ENCODE data around the gene ATP5ME. TPM values are rescaled to one million over a fixed set of nuclear protein-coding genes. Genes with fewer than 3 reads are reported as not detected.
"Not testable (repeated sequence)": the region's sequence is repeated elsewhere in the genome, so short reads cannot be mapped to it uniquely, and the experiment has no call there.

Gene ATP5ME
- total RNA-seq, 2 experiments from 2014 or later: 260 to 261 TPM

DNA sequence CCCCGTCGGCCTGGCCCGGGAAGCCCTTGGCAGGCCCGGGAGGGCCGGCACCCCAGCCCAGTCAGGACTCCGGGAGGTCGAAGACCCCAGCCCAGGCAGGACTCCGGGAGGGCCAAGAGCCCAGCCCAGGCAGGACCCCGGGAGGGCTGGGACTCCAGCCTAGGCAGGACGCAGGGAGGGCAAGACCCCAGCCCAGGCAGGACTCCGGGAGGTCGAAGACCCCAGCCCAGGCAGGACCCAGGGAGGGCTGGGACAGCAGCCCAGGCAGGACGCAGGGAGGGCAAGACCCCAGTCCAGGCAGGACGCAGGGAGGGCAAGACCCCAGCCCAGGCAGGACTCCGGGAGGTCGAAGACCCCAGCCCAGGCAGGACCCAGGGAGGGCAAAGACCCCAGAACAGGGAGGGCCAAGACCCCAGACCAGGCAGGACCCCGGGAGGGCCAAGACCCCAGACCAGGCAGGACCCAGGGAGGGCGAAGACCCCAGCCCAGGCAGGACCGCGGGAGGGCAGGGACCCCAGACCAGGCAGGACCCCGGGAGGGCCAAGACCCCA is 32.1 kb upstream of the ATP5ME start:
- POLR2A ChIA-PET, CTCF ChIA-PET: not testable (repeated sequence)

- CTCF ChIA-PET: interaction anchor here (0.6 kb wide), 1 partner anchor 496 kb away, joined by 3 read pairs; no protein-coding TSS in a partner anchor
- POLR2A ChIA-PET: no interaction called here
These were observed 31.4 kb upstream of the ATP5ME start, which contains the start of gene PCGF3 for GRCh38 chr4:705278-706082. Gene PCGF3 (plus strand): TSS chr4:705832. CDS start chr4:733681, 27,849 bp downstream.

- POLR2A ChIA-PET: no interaction called here
- CTCF ChIA-PET: interaction anchor here (0.6 kb wide), 1 partner anchor 497 kb away, joined by 3 read pairs; no protein-coding TSS in a partner anchor
These were observed 30.8 kb upstream of the ATP5ME start for GRCh38 chr4:704971-705277.

GRCh38 chr4:704198-704891 is 30.3 kb upstream of the ATP5ME start:
- ChIA-PET CTCF (no interaction called here), POLR2A (no interaction called here)

GRCh38 chr4:703336-704197 is 29.5 kb upstream of the ATP5ME start:
- CTCF ChIA-PET: no interaction called here
- POLR2A ChIA-PET: no interaction called here

- CTCF ChIA-PET: no interaction called here
- POLR2A ChIA-PET: no interaction called here
These were observed 28.6 kb upstream of the ATP5ME start for GRCh38 chr4:702618-703048.

GRCh38 chr4:700587-701264 is 26.6 kb upstream of the ATP5ME start:
- CTCF ChIA-PET: interaction anchor here (1.4 kb wide), 1 partner anchor 14 kb away, joined by 3 read pairs; no protein-coding TSS in a partner anchor

DNA sequence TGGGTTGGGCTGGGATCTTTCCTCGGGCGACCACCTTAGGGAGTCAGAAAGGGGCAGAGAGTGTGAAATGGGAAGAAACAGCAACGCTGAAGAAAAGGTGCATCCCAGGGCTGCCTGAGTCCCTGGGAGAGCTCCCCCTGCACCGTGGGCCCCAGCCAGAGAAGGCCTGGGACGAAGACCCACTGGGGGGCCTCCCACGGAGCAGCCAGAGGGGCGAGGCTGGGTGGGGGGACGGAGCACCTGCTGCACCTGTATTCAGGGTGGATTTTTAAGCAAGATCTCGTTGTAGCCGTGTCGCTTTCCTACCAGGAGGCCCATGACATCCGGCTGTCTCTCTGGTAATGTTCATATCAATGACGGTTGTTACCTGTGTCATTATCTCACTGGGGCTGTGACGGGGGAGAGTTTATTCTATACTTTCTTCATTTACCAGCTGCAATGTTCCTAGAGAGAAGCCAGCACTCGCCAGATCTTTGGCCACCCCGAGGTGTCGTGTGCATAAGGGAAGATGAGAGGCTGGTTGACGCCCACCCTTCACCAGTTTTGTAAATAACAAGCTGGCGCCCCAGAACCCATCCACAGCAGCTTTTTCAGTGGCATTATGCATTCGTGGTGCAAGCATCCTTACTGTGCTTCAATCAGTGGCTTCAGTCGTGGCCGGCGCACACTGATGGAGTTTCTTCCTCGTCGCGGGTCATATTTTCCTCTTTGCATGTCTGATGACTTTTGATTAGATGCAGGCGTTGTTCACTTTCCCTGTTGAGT is 25.9 kb upstream of the ATP5ME start:
- CTCF ChIA-PET: no interaction called here
- POLR2A ChIA-PET: no interaction called here

More at GRCh38 chr4:700587-701264, 26.6 kb upstream of the ATP5ME start:
- POLR2A ChIA-PET: no interaction called here

- CTCF ChIA-PET, POLR2A ChIA-PET: not testable (repeated sequence)
These were observed 20.4 kb upstream of the ATP5ME start for GRCh38 chr4:694341-694940.

- ChIA-PET CTCF (no interaction called here), POLR2A (no interaction called here)
These were observed 18.9 kb upstream of the ATP5ME start for GRCh38 chr4:692771-693554.

GRCh38 chr4:689723-690122 is 15.6 kb upstream of the ATP5ME start:
- CTCF ChIA-PET: no interaction called here
- POLR2A ChIA-PET: no interaction called here

- CTCF ChIA-PET: no interaction called here
- POLR2A ChIA-PET: no interaction called here
These were observed 15.0 kb upstream of the ATP5ME start, which contains the start of gene SLC49A3 for GRCh38 chr4:688854-689681. Gene SLC49A3 (minus strand): TSS chr4:689151. CDS start chr4:689127, 24 bp downstream.

- POLR2A ChIA-PET: no interaction called here
- CTCF ChIA-PET: interaction anchor here (0.6 kb wide), 1 partner anchor 11 kb away, joined by 3 read pairs; no protein-coding TSS in a partner anchor
These were observed 14.1 kb upstream of the ATP5ME start for GRCh38 chr4:687971-688853.

- CTCF ChIA-PET: interaction anchor here (0.6 to 1.3 kb wide), 2 partner anchors 12 to 14 kb away, joined by 3 read pairs; no protein-coding TSS in a partner anchor
- POLR2A ChIA-PET: no interaction called here
These were observed 13.2 kb upstream of the ATP5ME start for GRCh38 chr4:687048-687970.

Data from activated CD8-positive, alpha-beta memory T cell treated with anti-CD3 and anti-CD28 coated beads for 36 hours (primary cell).